RWPE2 (cell line): ENCODE results near the gene ELAVL2.
A peak's percentile ranks its signal among the peaks of the same experiment; 100 is the strongest.

Experiments used
- ATAC-seq: fragments of 200-7000 bp; cut with Tn5 transposase; 3 replicates; pipeline ENCODE4 v1.9.1; 2021; ENCODE audit warnings: low read depth
- DNase-seq: peaks from one replicate; pipeline ENCODE4 v3.0.0-alpha.2; 2020; ENCODE audit warnings: low spot score
- H3K27ac ChIP-seq: fragments of 450-650 bp; 2 replicates; pipeline ENCODE4 v1.5.1; 2017; ENCODE audit warnings: mild to moderate bottlenecking; ENCODE audit not compliant: poor library complexity, severe bottlenecking
- H3K27me3 ChIP-seq: fragments of 250-450 bp; sonication (Bioruptor Pico); 2 replicates; pipeline ENCODE4 v1.5.1; 2021; ENCODE audit warnings: mild to moderate bottlenecking, moderate library complexity; ENCODE audit not compliant: insufficient read depth, poor library complexity, severe bottlenecking
- H3K36me3 ChIP-seq: fragments of 250-450 bp; sonication (Bioruptor Pico); 2 replicates; pipeline ENCODE4 v1.5.1; 2020; ENCODE audit warnings: low read depth, mild to moderate bottlenecking, moderate library complexity
- H3K4me1 ChIP-seq: fragments of 250-450 bp; sonication (Bioruptor Pico); 2 replicates; pipeline ENCODE4 v1.5.1; 2021; ENCODE audit warnings: mild to moderate bottlenecking, moderate library complexity; ENCODE audit not compliant: insufficient read depth, poor library complexity, severe bottlenecking
- H3K4me3 ChIP-seq: fragments of 250-450 bp; sonication (Bioruptor Pico); 2 replicates; pipeline ENCODE4 v1.5.1; 2021; ENCODE audit warnings: mild to moderate bottlenecking, moderate library complexity; ENCODE audit not compliant: severe bottlenecking
- H3K9me3 ChIP-seq: fragments of 250-450 bp; sonication (Bioruptor Pico); 2 replicates; pipeline ENCODE4 v1.5.1; 2021; ENCODE audit warnings: mild to moderate bottlenecking, moderate library complexity; ENCODE audit not compliant: severe bottlenecking
- TF ChIP-seq, protein P1 (sequence below): fragments of 450-650 bp; IDR thresholded peaks from one replicate; pipeline ENCODE4 v1.5.1; 2017; ENCODE audit warnings: mild to moderate bottlenecking, moderate library complexity; ENCODE audit not compliant: poor library complexity, severe bottlenecking

Gene ELAVL2

DNA sequence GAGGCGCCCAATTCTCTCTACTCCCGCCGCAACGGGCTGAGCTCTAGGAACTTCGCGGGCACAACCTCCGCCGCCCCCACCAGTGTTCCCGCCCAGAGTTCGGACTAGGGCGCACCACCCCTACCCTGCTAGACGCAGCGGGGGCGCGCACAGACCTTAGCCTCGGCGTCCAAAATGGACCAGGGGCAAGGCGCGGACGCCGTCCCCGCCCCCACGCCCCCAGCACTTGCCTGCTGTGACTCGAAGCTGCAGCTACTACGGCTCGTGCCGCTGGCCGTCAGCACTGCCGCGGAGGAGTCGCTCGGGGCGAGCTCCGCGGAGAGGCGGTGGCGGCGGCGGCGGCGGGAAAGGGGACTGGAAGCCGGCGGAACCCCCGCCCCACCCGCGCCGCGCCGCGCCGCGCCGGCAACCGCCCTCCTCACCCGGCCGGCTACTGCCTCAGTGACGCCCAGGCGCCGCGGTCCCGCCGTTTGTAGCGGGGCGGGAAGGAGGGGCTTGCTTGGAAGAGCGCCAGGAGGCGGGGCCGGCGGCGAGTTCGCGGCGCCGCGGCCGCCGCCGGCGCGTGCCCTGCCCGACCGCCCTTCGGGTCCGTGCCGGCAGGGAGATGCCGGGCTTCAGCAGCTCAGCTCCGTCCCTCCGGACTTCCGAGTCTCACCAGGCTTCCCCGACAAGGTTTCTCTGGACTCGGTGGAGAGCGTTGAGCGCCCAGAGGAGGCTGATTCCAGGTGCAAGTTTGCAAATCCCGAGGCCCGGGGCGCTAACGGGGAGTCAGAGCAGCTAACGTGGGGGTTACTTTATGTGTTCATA, 4.5 kb downstream of the ELAVL2 start:
- H3K27me3 ChIP-seq = no peaks in the 10 kb centered on the region
- H3K4me1 ChIP-seq = peaks cover 15% of the 10 kb centered on the region
- no peaks in the 10 kb centered on the region for H3K9me3 ChIP-seq
- TF ChIP-seq, protein P1, sequence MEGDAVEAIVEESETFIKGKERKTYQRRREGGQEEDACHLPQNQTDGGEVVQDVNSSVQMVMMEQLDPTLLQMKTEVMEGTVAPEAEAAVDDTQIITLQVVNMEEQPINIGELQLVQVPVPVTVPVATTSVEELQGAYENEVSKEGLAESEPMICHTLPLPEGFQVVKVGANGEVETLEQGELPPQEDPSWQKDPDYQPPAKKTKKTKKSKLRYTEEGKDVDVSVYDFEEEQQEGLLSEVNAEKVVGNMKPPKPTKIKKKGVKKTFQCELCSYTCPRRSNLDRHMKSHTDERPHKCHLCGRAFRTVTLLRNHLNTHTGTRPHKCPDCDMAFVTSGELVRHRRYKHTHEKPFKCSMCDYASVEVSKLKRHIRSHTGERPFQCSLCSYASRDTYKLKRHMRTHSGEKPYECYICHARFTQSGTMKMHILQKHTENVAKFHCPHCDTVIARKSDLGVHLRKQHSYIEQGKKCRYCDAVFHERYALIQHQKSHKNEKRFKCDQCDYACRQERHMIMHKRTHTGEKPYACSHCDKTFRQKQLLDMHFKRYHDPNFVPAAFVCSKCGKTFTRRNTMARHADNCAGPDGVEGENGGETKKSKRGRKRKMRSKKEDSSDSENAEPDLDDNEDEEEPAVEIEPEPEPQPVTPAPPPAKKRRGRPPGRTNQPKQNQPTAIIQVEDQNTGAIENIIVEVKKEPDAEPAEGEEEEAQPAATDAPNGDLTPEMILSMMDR = no peak
- H3K27ac ChIP-seq = peak overlapping the region; percentile 57
- DNase-seq (peak; percentile 70), ATAC-seq (peak; percentile 11)
- H3K36me3 ChIP-seq = no peaks in the 10 kb centered on the region
- peak overlapping the region; percentile 95 for H3K4me3 ChIP-seq

DNA sequence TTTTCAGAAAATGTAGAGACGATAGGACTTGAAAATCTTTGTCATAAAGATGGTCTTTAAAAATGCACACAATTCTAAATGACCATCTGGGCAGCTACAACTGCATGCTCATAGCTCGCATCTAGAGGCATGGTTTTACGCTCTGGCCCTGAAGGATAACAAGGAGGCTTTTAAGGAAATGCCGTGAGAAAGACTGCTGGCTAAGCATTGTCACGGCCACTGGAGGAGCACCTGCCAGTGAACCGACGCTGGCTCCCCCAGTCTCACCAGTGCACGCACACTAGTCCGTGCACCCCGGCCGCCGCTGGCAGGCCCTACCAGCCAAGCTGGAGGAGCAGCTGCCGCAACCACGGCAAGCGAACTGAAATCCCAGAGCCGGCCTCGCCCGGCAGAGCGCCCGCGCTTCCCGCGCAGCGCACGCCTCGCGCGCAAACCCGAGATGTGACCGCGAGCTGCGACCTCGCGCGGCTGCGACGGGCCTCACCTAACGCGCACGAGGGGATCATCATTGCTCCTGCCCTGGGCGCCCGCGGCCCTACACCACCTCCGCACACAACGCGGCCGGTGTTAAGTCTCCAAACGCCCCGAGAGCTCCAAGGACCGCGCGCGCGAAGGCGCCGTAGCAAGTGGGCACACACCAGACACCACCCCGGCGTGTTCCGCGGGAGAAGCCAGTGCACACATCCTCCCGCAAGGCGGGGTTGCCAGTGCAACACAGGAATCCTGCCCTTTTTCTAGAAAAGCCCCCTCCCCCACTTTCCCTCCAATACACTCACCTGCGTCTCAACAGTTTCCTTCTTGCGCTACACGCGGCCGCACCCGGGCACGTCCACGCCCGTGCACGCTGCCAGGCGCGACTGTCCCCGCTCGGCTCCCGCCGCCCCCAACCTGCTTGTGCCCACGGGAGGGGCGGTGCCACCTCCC, 5.3 kb downstream of the ELAVL2 start:
- H3K4me1 ChIP-seq = peaks cover 15% of the 10 kb centered on the region
- TF ChIP-seq, protein P1 = peak; percentile 30
- peak overlapping the region; percentile 57 for H3K27ac ChIP-seq
- ATAC-seq (peak; percentile 40), DNase-seq (peak; percentile 67)
- no peaks in the 10 kb centered on the region for H3K36me3 ChIP-seq
- peak overlapping the region; percentile 95 for H3K4me3 ChIP-seq
- no peaks in the 10 kb centered on the region for H3K9me3 ChIP-seq
- H3K27me3 ChIP-seq = no peaks in the 10 kb centered on the region

DNA sequence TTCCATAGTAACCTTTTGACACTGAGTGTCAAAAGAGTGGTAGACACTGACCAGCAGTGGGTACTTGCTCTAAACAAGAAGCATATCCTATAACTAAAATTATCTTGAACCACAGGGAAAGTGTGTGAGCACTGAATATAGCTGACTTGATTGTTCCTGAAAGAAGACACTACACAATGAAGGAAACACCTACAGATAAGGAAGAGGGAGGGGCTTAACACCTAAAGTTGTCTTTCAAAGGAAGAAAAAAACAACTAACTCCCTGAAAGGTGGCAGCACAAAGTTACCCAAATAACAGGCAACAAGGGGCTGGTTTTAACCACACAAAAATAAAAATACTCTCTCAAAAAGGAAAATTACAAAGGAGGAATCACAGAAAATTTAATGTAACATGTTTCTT, 6.6 kb downstream of the ELAVL2 start:
- DNase-seq (no peak), ATAC-seq (no peak)
- no peaks in the 10 kb centered on the region for H3K9me3 ChIP-seq
- TF ChIP-seq, protein P1 = no peak
- H3K4me1 ChIP-seq = peaks cover 21% of the 10 kb centered on the region
- H3K27ac ChIP-seq = no peak overlapping the region
- H3K27me3 ChIP-seq = no peaks in the 10 kb centered on the region
- H3K4me3 ChIP-seq = no peak overlapping the region
- no peaks in the 10 kb centered on the region for H3K36me3 ChIP-seq

DNA sequence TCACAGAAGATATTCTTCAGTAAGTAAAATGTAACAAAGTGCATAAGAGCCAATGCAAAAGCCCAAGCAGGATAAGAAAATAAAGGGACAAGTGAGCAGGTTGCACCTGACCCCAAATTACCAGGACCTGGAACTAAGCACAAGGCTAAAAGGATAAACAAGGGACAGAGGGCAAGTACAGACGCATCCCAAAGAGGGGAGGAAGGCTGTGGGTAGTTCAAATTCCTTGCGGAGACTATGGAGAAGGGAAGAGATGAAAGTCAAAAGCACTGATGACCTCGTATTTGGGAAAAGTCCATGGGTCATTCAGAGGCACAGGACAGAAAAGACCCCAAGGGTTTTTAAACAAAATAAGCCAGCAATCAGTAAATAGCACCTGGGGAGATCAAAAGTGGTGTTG, 11.8 kb downstream of the ELAVL2 start:
- no peaks in the 10 kb centered on the region for H3K36me3 ChIP-seq
- no peak overlapping the region for H3K27ac ChIP-seq
- no peak for ATAC-seq
- TF ChIP-seq, protein P1 = no peak
- H3K4me3 ChIP-seq = no peak overlapping the region
- no peak for DNase-seq
- H3K4me1 ChIP-seq = peaks cover 41% of the 10 kb centered on the region
- no peaks in the 10 kb centered on the region for H3K27me3 ChIP-seq
- no peaks in the 10 kb centered on the region for H3K9me3 ChIP-seq
